Measurements from ENCODE around the gene PRKAG2. TPM values are rescaled to one million over a fixed set of nuclear protein-coding genes. Genes with fewer than 3 reads are reported as not detected.

Gene PRKAG2
- total and polyA plus RNA-seq, 2 of the 13 experiments (the other 11 are each of a cell fraction or from before 2014, with no cell fraction given): 0.90 to 1.3 TPM

DNA sequence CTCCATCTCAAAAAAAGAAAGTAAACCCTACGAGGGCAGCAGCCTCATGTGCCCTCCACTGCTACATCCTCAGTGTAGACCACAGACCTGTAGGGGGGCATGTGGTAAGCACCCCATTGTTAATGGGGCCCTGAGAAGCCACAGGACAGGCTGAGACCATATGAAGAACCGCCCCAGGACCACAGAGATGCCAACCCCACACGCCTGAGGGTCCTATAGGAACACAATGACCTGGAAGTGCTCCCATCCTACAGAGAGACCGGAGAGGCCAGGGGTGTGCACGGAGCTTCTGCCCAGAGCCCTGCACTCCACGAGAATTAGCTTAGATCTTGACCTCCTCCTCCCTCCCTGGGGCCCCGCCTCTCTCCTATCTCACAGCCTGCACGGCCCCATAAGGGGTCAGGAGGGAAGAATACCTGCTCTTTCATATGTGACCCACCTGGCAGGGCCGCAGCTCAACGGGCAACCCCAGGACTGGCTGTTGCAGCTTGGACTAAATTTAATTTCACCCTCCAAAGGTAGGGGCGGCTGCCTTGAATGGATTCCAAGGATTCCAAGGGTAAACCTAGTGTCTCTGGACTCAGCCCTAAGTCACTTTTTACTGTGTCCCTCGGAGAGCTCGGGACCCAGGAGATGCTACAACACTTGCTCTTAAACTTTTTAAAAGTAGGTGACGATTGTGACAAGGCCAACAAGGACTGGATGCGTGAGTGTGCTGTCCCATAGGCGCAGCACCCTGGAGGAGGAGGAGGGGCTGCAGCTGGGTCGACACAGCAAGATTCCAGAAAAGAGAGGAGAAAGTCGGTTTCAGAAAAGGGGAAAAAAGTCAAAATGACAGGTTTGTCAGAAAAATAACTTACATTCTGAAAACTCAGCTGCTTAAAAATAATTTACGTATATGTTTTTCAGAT, 24.2 kb downstream of the PRKAG2 start (continued):
- TF ChIP-seq, protein P1, sequence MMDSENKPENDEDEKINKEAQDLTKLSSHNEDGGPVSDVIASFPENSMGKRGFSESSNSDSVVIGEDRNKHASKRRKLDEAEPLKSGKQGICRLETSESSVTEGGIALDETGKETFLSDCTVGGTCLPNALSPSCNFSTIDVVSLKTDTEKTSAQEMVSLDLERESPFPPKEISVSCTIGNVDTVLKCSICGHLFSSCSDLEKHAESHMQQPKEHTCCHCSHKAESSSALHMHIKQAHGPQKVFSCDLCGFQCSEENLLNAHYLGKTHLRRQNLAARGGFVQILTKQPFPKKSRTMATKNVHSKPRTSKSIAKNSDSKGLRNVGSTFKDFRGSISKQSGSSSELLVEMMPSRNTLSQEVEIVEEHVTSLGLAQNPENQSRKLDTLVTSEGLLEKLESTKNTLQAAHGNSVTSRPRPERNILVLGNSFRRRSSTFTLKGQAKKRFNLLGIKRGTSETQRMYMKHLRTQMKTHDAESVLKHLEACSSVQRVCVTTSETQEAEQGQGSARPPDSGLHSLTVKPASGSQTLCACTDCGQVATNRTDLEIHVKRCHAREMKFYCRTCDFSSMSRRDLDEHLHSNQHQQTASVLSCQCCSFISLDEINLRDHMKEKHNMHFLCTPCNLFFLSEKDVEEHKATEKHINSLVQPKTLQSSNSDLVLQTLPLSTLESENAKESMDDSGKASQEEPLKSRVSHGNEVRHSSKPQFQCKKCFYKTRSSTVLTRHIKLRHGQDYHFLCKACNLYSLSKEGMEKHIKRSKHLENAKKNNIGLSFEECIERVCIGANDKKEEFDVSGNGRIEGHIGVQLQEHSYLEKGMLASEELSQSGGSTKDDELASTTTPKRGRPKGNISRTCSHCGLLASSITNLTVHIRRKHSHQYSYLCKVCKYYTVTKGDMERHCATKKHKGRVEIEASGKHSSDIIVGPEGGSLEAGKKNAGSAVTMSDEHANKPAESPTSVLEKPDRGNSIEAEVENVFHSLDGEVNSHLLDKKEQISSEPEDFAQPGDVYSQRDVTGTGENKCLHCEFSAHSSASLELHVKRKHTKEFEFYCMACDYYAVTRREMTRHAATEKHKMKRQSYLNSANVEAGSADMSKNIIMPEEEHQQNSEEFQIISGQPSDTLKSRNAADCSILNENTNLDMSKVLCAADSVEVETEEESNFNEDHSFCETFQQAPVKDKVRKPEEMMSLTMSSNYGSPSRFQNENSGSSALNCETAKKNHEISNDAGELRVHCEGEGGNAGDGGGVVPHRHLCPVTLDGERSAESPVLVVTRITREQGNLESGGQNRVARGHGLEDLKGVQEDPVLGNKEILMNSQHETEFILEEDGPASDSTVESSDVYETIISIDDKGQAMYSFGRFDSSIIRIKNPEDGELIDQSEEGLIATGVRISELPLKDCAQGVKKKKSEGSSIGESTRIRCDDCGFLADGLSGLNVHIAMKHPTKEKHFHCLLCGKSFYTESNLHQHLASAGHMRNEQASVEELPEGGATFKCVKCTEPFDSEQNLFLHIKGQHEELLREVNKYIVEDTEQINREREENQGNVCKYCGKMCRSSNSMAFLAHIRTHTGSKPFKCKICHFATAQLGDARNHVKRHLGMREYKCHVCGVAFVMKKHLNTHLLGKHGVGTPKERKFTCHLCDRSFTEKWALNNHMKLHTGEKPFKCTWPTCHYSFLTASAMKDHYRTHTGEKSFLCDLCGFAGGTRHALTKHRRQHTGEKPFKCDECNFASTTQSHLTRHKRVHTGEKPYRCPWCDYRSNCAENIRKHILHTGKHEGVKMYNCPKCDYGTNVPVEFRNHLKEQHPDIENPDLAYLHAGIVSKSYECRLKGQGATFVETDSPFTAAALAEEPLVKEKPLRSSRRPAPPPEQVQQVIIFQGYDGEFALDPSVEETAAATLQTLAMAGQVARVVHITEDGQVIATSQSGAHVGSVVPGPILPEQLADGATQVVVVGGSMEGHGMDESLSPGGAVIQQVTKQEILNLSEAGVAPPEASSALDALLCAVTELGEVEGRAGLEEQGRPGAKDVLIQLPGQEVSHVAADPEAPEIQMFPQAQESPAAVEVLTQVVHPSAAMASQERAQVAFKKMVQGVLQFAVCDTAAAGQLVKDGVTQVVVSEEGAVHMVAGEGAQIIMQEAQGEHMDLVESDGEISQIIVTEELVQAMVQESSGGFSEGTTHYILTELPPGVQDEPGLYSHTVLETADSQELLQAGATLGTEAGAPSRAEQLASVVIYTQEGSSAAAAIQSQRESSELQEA (CRISPR knock-in tag; IDR thresholded peaks at IDR 0.05; ENCODE audit: not compliant biosample characterization): no peak
- TF ChIP-seq HIVEP1 (CRISPR knock-in tag; IDR thresholded peaks at IDR 0.05) (no peak), MXD1 (CRISPR knock-in tag; IDR thresholded peaks at IDR 0.05) (no peak)
